Skeletal muscle cell (primary cell): ENCODE measurements around the gene KRT3.
"Not testable (repeated sequence)": the region's sequence is repeated elsewhere in the genome, so short reads cannot be mapped to it uniquely, and the experiment has no call there.

ENCODE experiments used
- DNase-seq: peaks from one replicate; pipeline ENCODE4 v3.0.0-alpha.2; 2010; ENCODE audit warnings: low read depth
- H3K4me3 ChIP-seq: 2 replicates; pipeline ENCODE4 v1.5.1; 2011; ENCODE audit warnings: low read depth, mild to moderate bottlenecking, control low read depth, low read length, moderate library complexity

KRT3 gene

DNA sequence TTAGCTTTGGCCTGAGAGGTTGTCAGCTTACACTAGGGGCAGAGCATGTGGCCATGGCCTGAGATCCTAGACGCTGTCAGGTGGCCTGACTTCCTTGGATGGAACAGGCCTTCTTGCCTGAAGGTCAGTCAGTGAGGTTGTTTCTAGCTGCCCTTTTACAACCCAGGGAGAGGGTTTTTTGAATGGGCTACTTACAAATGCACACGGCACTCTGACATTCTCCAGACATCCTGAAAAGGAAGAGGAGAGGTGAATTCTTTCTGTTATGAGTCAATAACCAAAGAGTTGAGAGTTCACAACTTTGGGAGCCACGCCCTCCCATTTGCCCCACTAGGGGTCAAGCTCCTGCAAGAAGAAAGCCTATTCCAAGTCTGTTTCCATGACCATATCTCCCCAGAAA lies 26.6 kb downstream of the KRT3 start:
- DNase-seq, result no peak
- H3K4me3 ChIP-seq, result no peak overlapping the region

- no peak overlapping the region for H3K4me3 ChIP-seq
- DNase-seq, result no peak
These were observed 27.3 kb downstream of the KRT3 start for GRCh38 chr12:52768479-52769200.

DNA sequence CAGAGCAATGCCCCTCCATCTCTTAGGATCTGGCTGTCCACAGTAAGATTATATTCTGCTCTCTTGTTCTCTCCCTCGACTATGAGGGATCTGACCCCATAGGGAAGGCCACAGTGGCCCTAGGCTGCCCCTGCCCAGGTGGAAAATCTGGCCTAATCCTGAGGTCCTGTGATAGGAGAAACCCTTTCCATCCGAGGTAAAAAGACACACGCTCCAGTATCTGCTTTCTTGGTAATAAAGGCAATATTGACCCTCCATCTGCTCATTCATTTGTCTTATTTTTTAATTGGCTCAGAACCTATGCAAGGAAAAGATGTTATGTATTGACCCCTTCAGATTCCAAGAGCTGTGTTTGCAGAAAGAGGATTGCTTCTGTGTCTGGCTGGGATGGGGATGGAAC lies 28.5 kb downstream of the KRT3 start:
- H3K4me3 ChIP-seq, result no peak overlapping the region
- DNase-seq, result no peak

DNA sequence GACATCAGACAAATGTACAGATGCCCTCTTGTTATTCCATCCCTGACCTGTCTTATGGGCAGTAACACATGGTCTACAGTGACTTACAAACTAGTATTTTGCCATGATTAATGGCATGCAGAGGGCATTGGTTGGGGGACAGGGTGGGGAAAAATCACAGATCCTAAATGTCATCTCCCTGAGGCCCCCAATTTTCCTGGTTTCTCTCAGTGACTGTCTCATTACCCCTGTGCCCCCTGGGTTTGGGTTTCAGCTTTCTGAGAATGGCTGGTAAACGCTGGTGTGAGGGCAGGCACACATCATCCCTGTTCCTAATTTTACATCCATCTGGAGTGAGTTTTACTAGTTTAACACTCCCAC lies 28.9 kb downstream of the KRT3 start:
- no peak for DNase-seq
- H3K4me3 ChIP-seq, result no peak overlapping the region

DNA sequence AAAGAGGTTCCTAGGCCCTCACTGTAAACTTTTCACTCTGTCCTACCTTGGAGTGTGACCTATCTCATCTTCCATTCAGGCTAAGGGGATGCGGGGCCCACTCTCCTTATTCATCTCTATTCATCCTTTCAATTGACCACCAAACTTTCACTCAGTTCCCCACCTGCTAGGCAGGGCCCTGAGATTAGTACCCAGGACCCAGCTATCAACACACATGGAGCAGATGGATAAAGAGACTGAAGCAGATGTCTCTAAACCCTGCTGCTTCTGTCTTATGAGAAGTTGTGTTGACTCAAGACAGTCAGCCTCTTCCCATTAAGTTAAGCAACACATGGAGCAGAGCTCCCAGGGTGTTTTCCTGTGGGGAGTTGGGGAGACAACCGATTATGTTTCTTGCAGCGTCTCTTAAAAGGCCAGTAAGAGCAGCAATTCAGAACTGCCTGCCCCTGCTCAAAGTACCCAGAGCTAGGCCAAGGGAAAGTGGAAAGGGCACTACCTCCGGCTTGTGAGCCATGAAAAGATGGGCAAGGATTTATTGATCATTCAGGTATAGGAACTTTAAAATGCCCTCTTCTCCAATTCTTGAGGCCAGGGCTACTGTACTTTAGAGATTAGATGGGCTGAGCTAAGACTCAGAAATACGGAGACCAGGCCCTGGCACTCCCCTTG lies 29.4 kb downstream of the KRT3 start:
- no peak overlapping the region for H3K4me3 ChIP-seq

GRCh38 chr12:52765702-52766101 lies 30.2 kb downstream of the KRT3 start:
- DNase-seq, result no peak
- no peak overlapping the region for H3K4me3 ChIP-seq

More for the DNA sequence above, 29.4 kb downstream of the KRT3 start:
- no peak for DNase-seq

DNA sequence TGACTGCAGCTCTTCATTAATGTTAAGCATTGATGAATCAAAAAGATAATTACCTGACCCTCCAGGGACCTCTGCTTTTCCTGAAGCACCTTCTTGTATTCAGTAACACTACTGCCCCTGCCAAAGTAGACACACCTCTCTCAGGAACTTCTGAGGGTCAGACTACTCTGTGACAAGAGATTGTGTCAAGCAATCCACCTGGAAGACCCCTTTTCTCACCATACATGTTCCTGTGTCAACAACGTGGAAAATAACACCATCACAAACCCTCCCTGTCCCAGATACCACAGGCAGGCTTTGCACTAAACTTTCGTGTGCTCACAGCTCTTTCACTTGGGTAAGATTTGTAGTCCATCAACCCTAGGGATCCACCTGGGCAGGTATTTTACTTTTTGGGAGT lies 31.9 kb downstream of the KRT3 start:
- H3K4me3 ChIP-seq, result no peak overlapping the region
- DNase-seq, result no peak

DNA sequence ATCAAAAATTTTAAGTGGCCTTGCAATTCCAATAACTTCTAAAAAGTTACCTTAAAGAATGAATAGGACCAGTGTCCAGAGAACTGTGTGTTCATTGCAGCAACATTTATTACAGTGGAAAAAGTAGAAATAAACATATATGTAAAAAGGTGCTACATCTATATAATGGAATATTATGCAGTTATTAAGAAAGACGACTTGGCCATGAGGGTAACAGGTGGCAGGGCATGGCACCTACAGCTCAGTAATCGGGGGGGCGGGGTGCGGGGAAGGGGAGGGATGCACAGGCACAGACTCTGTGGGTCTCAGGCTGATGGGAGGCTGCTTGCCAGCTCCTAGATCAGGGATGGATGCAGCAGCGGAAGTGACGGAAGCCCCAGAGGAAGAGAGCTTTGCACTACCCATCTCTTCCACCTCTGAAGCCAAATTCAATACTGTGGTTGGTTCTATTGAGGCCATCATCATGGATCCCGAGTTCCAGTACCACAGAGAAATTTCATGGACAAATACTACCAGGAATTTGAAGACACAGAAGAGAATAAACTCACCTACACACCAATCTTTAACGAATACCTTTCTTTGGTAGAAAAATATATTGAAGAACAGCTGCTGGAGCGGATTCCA lies 32.8 kb downstream of the KRT3 start:
- DNase-seq, result no peak

DNA sequence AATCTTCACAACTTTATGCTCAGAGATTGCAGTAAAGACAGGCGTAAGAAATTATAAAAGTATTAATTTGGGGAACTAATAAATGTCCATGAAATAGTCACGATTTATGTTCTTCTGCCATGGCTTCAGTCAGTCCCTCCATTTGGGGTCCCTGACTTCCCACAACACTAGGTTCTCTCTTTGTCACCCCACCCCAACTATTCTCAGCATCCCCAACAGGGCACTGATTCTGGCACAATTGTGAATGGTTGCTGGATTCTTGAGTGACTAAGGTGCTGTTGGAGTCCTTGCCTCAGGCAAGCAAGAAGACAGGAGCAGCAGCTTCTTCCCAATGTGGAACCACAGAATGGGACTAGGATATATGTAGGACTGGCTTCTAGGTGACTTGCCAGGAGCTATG lies 34.1 kb downstream of the KRT3 start:
- no peak for DNase-seq
- H3K4me3 ChIP-seq, result no peak overlapping the region

More for the DNA sequence above, 32.8 kb downstream of the KRT3 start:
- H3K4me3 ChIP-seq, result no peak overlapping the region

DNA sequence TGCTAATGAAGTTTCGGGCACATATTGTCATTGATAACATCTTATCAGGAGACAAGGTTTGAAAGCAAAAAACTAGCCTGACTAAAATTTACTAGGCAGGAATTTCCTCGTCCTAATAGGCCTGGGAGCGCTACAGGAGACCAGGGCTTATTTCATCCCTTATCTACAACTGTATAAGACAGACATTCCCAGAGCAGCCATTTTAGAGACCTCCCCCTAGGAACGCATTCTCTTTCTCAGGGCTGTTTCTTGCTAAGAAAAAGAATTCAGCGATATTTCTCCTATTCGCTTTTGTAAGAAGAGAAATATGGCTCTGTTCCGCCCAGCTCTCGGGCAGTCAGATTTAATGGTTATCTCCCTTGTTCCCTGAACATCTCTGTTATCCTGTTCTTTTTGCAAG lies 34.7 kb downstream of the KRT3 start:
- H3K4me3 ChIP-seq, DNase-seq: not testable (repeated sequence)

DNA sequence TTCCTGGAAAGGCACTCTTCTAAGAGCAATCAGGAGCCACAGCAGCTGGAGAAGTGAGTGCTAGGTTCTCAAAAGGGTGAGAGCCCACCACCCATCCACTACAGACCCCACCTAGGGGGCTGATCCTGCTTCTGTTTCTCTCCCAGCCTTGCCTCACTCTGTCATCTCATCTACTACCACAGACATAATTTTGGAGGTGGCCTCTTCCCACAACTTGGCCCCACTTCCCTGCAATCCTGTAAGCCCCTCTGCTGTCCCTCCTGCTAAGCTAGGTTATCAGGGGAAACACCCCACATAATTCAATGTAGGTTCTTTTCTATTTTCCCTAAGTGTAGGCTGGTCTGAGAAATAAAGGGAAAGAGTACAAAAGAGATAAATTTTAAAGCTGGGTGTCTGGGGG lies 35.3 kb downstream of the KRT3 start:
- no peak overlapping the region for H3K4me3 ChIP-seq
- no peak for DNase-seq

DNA sequence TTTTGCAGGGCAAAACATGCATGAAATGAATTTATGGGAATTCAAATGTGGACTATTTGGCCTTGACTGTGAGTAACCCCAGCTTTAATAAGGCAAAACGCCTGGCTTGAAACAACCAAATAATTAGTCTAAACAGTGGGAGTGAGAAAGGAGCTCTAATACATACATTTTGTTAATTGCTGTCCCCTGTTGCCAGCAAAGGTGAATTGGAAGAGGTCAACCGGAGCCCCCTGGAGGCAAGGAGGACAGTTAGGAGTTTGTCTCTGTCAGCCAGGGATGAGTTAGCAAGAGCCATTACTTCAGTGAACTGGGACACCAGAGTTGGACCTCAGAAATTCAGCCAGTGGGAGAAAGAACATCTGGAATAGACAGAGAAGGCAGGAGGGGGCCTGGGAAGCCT lies 36.2 kb downstream of the KRT3 start:
- DNase-seq, result no peak
- H3K4me3 ChIP-seq, result no peak overlapping the region

- no peak overlapping the region for H3K4me3 ChIP-seq
- no peak for DNase-seq
These were observed 36.7 kb downstream of the KRT3 start for GRCh38 chr12:52759218-52759617.

DNA sequence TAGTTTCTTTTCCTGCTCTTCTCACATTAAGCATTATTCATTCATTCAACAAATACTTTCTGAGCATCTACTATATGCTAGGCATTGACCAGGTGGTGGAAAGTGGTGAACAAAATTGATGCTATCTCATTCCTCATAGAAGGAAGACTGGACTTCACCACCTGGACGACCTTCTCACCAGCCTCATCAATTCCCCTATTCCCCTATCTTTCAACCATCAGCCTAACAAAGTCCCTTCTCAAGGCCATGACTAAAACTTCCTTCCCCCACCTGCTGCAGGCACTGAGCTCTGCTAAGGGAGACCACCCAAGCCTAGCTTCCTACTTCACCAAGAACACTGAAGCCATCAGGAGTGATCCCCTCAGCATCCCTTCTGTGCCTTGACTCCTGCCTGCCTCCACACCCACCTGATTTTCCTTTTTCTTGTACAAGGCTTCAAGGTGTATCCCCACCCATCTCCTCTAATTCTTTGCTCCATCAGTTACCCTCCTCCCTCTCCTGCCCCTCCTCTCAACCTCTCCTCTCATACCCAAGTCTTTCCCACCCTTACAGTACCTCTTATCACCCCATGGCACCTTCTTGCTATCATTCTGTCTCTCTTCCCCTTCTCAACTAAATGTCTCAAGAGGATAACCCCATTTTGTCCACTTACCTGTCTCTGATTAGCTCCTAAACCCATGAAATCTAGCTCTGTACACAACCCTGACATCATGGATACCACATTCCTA lies 38.3 kb downstream of the KRT3 start:
- no peak overlapping the region for H3K4me3 ChIP-seq
- DNase-seq, result no peak

DNA sequence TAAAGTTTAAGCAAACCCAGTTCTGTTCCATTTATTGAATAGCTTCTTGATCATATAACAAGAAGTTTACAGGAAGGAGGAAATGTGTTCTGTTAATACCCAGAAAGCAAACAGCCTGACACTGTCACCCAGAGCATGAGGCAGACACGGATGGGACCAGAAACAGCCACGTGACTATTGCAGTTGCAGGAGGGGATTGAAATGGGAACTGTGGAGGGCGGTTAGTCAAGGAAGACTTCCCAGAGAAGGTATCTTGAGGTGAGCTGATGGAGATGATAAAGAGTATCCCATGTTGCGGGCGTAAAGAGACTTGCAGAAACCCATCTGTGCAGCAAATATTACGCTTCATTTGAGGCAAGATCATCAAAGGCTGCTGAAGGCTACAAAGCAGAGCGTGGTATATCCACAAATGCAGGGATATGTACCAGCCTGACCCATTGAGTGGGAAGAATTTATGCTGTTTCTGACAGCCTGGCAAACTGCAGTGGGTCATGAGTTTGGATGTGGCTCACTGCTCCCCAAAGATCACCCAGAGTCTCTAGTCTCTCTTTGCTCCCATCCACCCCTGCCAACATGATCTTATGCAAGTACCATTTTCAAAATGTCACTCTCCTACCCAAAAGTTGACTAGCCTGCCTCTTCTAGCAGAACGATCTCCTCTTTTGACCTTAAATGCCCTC lies 39.5 kb downstream of the KRT3 start:
- DNase-seq, result no peak
- no peak overlapping the region for H3K4me3 ChIP-seq

- H3K4me3 ChIP-seq, result no peak overlapping the region
These were observed 40.4 kb downstream of the KRT3 start for GRCh38 chr12:52755533-52755932.

DNA sequence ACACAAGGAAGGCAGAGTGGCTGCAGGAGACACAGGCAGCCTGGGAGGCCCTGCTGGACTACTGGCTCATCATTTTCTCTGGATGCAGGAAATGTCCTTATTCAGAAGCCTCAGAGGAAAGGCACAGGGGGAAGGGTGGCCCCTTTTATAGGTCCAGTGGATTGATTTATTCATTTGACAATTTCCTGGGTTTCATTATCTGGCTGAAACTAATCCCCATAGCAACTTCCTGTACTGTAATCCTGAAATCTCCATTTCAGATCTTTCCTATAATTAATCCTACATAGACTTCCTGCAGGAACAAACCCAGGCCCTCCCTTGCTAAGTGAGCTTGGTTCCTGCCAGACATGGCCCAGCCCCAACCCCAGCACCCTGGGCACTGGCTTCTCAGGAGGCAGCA lies 41.8 kb downstream of the KRT3 start:
- no peak for DNase-seq
- no peak overlapping the region for H3K4me3 ChIP-seq

More at GRCh38 chr12:52755533-52755932, 40.4 kb downstream of the KRT3 start:
- no peak for DNase-seq

DNA sequence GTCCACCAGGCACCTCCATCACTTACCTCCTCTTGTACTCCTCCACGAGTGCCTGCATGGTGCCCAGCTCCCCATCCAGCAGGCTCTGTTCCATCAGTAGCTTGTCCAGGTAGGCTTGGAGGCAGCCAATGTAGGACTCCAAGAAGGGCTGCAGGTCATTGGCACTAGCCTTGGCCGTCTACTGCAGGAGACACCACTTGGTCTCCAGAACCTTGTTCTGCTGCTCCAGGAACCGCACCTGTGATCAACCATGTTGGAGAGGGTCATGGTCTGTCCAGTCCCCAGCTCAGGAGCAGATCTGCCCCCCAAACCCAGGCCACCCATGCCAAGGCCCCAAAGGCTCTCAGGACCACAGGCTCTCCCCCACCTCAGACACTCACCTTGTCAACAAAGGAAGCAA lies 42.6 kb downstream of the KRT3 start:
- DNase-seq, result no peak
- H3K4me3 ChIP-seq, result no peak overlapping the region

DNA sequence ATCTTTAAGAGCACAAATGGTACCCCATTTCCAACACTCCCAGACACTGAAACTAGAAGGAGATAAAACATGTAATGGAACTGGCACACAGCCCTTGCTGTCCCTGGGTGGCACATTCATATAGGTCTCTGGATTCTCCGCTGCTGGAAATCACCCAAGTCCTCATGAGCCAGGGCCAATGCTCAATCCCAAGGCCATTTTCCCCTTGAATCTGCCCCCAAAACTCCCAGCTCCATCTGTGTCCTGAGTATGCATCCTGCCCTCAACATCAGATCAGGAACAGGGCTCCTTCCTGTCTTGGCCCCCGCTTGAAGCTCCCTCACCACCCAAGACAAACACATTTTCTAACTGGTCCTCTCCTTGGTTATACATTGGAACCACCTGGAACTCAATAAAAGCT lies 43.4 kb downstream of the KRT3 start:
- no peak for DNase-seq
- no peak overlapping the region for H3K4me3 ChIP-seq

GRCh38 chr12:52751795-52752194 lies 44.1 kb downstream of the KRT3 start:
- H3K4me3 ChIP-seq, result no peak overlapping the region
- DNase-seq, result no peak
